Lower leg skin (tissue), 4 donors: ENCODE data around the gene RIMKLB. TPM values are rescaled to one million over a fixed set of nuclear protein-coding genes. Genes with fewer than 3 reads are reported as not detected.
"Not testable (repeated sequence)": the region's sequence is repeated elsewhere in the genome, so short reads cannot be mapped to it uniquely, and the experiment has no call there.

Source experiments
- DNase-seq, 2 donors: peaks; one replicate each; pipeline ENCODE4 v3.0.0-alpha.2; 2019; ENCODE audit warnings: low spot score in 2 of 2
- H3K4me3 ChIP-seq: fragments of 200-600 bp; sonication (generic); 2 replicates; pipeline ENCODE4 v1.5.1; 2017; ENCODE audit warnings: mild to moderate bottlenecking, low read depth; ENCODE audit not compliant: poor library complexity, severe bottlenecking
- CTCF ChIP-seq, 3 donors: fragments of 450-650 bp; IDR thresholded peaks; one replicate each; pipeline ENCODE4 v1.5.1; 2016; ENCODE audit warnings: antibody characterized with exemption in 3 of 3, mild to moderate bottlenecking in 3 of 3, moderate library complexity in 2 of 3
- POLR2A ChIP-seq, 2 donors: fragments of 450-650 bp; IDR thresholded peaks; one replicate each; pipeline ENCODE4 v1.6.1; 2016 to 2017; ENCODE audit warnings: antibody characterized with exemption in 2 of 2, mild to moderate bottlenecking in 1 of 2, moderate library complexity in 1 of 2
- WGBS, 2 donors: methylation state at CpG; one replicate each; pipeline ENCODE4 v1.1.5; 2018; 5-methylcytosine and 5-hydroxymethylcytosine counted together
- intact Hi-C: fragments of 100-400 bp; cut with DNase I; formaldehyde crosslinking; loops from one replicate; pipeline ENCODE4 v1.15.0; 2023; ENCODE audit warnings: low total_unique reads
- total RNA-seq, 4 donors: library from RNA; depleted of rRNA; stranded (reverse); fragments of >200 nt; gene quantifications; one replicate each; pipeline ENCODE4 v1.1.0, GENCODE V29; 2016

The RIMKLB gene
- total RNA-seq, 4 donors from 2014 or later = 5.8 to 17.9 (median 11.8) TPM

- H3K4me3 ChIP-seq = no peak overlapping the region
- DNase-seq = no peak
- intact Hi-C loops = no loop called here
- no peak for TF ChIP-seq CTCF (IDR thresholded peaks at IDR 0.05)
- TF ChIP-seq POLR2A (IDR thresholded peaks at IDR 0.05) = no peak
- 80 to 81% methylated on average over 5 of the region's 5 CpGs for WGBS, 2 donors
Observed at GRCh38 chr12:8796831-8797626, 99.2 kb downstream of the RIMKLB start.

GRCh38 chr12:8801213-8801612, 103.4 kb downstream of the RIMKLB start:
- intact Hi-C loops, DNase-seq, H3K4me3 ChIP-seq: not testable (repeated sequence)
- WGBS, 2 donors = 90 to 96% methylated on average over 3 of the region's 3 CpGs

- DNase-seq, intact Hi-C loops, H3K4me3 ChIP-seq: not testable (repeated sequence)
- 79 to 85% methylated on average over 3 of the region's 3 CpGs for WGBS, 2 donors
Observed at GRCh38 chr12:8804833-8805232, 107.0 kb downstream of the RIMKLB start.

GRCh38 chr12:8805487-8805886, 107.7 kb downstream of the RIMKLB start:
- H3K4me3 ChIP-seq, DNase-seq, intact Hi-C loops: not testable (repeated sequence)
- WGBS, 2 donors = 90 to 92% methylated on average over 11 of the region's 11 CpGs

GRCh38 chr12:8807084-8807483, 109.3 kb downstream of the RIMKLB start:
- DNase-seq, H3K4me3 ChIP-seq, intact Hi-C loops: not testable (repeated sequence)
- 87 to 92% methylated on average over 11 of the region's 11 CpGs for WGBS, 2 donors

- WGBS, 2 donors = 87 to 88% methylated on average over 7 of the region's 7 CpGs
- intact Hi-C loops, H3K4me3 ChIP-seq, DNase-seq: not testable (repeated sequence)
Observed at GRCh38 chr12:8810112-8810511, 112.3 kb downstream of the RIMKLB start.

- H3K4me3 ChIP-seq = no peak overlapping the region
- no peak for DNase-seq
- intact Hi-C loops = no loop called here
- WGBS, 2 donors = 62 to 64% methylated on average over 5 of the region's 5 CpGs
- no peak for TF ChIP-seq POLR2A (IDR thresholded peaks at IDR 0.05)
- TF ChIP-seq CTCF (IDR thresholded peaks at IDR 0.05) = no peak
Observed at GRCh38 chr12:8813572-8814357, 116.0 kb downstream of the RIMKLB start.

- intact Hi-C loops = no loop called here
- TF ChIP-seq CTCF (IDR thresholded peaks at IDR 0.05) (no peak), POLR2A (IDR thresholded peaks at IDR 0.05) (no peak)
- 88 to 95% methylated on average over 3 of the region's 3 CpGs for WGBS, 2 donors
- DNase-seq = no peak
- no peak overlapping the region for H3K4me3 ChIP-seq
Observed at GRCh38 chr12:8816448-8817050, 118.8 kb downstream of the RIMKLB start.
